ENCODE results near the gene MICAL3. TPM values are rescaled to one million over a fixed set of nuclear protein-coding genes. Genes with fewer than 3 reads are reported as not detected.

The MICAL3 gene
- total and polyA plus RNA-seq, 9 of the 15 experiments (the other 6 are each of a cell fraction or from before 2014, with no cell fraction given) = 0.53 to 32.1 (median 12.3) TPM

- TF ChIP-seq KDM5B (IDR thresholded peaks at IDR 0.05; ENCODE audit: insufficient replicate concordance, low read depth, low read length) (peak; percentile 96), DPF2 (IDR thresholded peaks at IDR 0.05) (0 out of 2 replicates have a peak, but pooled peaks have one; percentile 48), DACH1 (IDR thresholded peaks at IDR 0.05; ENCODE audit: partially characterized antibody) (peak; percentile 7), RBM34 (IDR thresholded peaks at IDR 0.05; ENCODE audit: borderline replicate concordance, insufficient read depth, low read length) (peak; percentile 35; the same call in 1 of the 2 replicates), RBM25 (IDR thresholded peaks at IDR 0.05; ENCODE audit: low read depth, low read length, severe bottlenecking) (peak; percentile 85), ZZZ3 (IDR thresholded peaks at IDR 0.05) (no peak), PCBP1 (IDR thresholded peaks at IDR 0.05; ENCODE audit: low read depth, low read length, poor library complexity, severe bottlenecking) (peak; percentile 36), PHF8 (IDR thresholded peaks at IDR 0.05; ENCODE audit: borderline replicate concordance, low read length) (peak; percentile 86; the same call in 1 of the 2 replicates), RNF2 (IDR thresholded peaks at IDR 0.05) (peak; percentile 89; the same call in 1 of the 2 replicates), ASH1L (IDR thresholded peaks at IDR 0.05; ENCODE audit: borderline replicate concordance, low read depth, partially characterized antibody) (peak; percentile 95), CHAMP1 (IDR thresholded peaks at IDR 0.05) (peak; percentile 97), CCNT2 (IDR thresholded peaks at IDR 0.05; ENCODE audit: borderline replicate concordance, extremely low read depth, insufficient read length, low read depth, low read length) (peak; percentile 88), L3MBTL2 (IDR thresholded peaks at IDR 0.05) (peak; percentile 68)
- TF ChIP-seq, protein P1, sequence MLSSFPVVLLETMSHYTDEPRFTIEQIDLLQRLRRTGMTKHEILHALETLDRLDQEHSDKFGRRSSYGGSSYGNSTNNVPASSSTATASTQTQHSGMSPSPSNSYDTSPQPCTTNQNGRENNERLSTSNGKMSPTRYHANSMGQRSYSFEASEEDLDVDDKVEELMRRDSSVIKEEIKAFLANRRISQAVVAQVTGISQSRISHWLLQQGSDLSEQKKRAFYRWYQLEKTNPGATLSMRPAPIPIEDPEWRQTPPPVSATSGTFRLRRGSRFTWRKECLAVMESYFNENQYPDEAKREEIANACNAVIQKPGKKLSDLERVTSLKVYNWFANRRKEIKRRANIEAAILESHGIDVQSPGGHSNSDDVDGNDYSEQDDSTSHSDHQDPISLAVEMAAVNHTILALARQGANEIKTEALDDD (IDR thresholded peaks at IDR 0.05) = no peak
- TF ChIP-seq, protein P2, sequence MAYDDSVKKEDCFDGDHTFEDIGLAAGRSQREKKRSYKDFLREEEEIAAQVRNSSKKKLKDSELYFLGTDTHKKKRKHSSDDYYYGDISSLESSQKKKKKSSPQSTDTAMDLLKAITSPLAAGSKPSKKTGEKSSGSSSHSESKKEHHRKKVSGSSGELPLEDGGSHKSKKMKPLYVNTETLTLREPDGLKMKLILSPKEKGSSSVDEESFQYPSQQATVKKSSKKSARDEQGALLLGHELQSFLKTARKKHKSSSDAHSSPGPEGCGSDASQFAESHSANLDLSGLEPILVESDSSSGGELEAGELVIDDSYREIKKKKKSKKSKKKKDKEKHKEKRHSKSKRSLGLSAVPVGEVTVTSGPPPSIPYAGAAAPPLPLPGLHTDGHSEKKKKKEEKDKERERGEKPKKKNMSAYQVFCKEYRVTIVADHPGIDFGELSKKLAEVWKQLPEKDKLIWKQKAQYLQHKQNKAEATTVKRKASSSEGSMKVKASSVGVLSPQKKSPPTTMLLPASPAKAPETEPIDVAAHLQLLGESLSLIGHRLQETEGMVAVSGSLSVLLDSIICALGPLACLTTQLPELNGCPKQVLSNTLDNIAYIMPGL (CRISPR knock-in tag; IDR thresholded peaks at IDR 0.05) = peak; percentile 40; the same call in 1 of the 2 replicates
- TF ChIP-seq, protein P3, sequence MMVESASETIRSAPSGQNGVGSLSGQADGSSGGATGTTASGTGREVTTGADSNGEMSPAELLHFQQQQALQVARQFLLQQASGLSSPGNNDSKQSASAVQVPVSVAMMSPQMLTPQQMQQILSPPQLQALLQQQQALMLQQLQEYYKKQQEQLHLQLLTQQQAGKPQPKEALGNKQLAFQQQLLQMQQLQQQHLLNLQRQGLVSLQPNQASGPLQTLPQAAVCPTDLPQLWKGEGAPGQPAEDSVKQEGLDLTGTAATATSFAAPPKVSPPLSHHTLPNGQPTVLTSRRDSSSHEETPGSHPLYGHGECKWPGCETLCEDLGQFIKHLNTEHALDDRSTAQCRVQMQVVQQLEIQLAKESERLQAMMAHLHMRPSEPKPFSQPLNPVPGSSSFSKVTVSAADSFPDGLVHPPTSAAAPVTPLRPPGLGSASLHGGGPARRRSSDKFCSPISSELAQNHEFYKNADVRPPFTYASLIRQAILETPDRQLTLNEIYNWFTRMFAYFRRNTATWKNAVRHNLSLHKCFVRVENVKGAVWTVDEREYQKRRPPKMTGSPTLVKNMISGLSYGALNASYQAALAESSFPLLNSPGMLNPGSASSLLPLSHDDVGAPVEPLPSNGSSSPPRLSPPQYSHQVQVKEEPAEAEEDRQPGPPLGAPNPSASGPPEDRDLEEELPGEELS (CRISPR knock-in tag; IDR thresholded peaks at IDR 0.05; ENCODE audit: borderline replicate concordance) = peak; percentile 41; the same call in 1 of the 2 replicates
Observed at GRCh38 chr22:18001040-18001893, 23.1 kb downstream of the MICAL3 start (continued).

Data from K562 (cell line).